Panc1 (cell line): Measurements from ENCODE around the gene CCDC146.

Experiments used
- CTCF ChIP-seq: fragments of 450-650 bp; IDR thresholded peaks from 2 replicates; pipeline ENCODE4 v1.5.1; 2017; ENCODE audit warnings: mild to moderate bottlenecking
- POLR2AphosphoS5 ChIP-seq: IDR thresholded peaks from 2 replicates; pipeline ENCODE4 v1.6.1; 2012; ENCODE audit warnings: mild to moderate bottlenecking, low read depth, low read length, moderate library complexity
- TCF7L2 ChIP-seq: IDR thresholded peaks from 2 replicates; pipeline ENCODE4 v1.6.1; 2011; ENCODE audit warnings: mild to moderate bottlenecking, low read depth, low read length, inconsistent platforms

GRCh38 chr7:77271766-77272165 lies 149.4 kb downstream of the CCDC146 start:
- no peak for TF ChIP-seq CTCF
- TF ChIP-seq TCF7L2 = no peak
- no peak for TF ChIP-seq POLR2AphosphoS5
